GM18508 (cell line): ENCODE results near the gene TNNC2.
"Not testable (repeated sequence)": the region's sequence is repeated elsewhere in the genome, so short reads cannot be mapped to it uniquely, and the experiment has no call there.

Experiments
- ATAC-seq: cut with Tn5 transposase; IDR thresholded peaks from one replicate; pipeline ENCODE4 v1.9.1; 2021; ENCODE audit warnings: moderate number of reproducible peaks; ENCODE audit not compliant: insufficient read depth, unreplicated experiment

The TNNC2 gene

GRCh38 chr20:45850238-45850637 lies 23.1 kb upstream of the TNNC2 start:
- ATAC-seq = no peak

- no peak for ATAC-seq
Measured at GRCh38 chr20:45848969-45849582, 22.0 kb upstream of the TNNC2 start.

- ATAC-seq = no peak
Measured at GRCh38 chr20:45848421-45848820, 21.3 kb upstream of the TNNC2 start.

GRCh38 chr20:45845452-45845851 lies 18.3 kb upstream of the TNNC2 start:
- no peak for ATAC-seq

- no peak for ATAC-seq
Measured at GRCh38 chr20:45843506-45843905, 16.4 kb upstream of the TNNC2 start.

GRCh38 chr20:45842169-45842812 lies 15.2 kb upstream of the TNNC2 start:
- ATAC-seq = no peak

GRCh38 chr20:45841407-45842129 lies 14.5 kb upstream of the TNNC2 start:
- ATAC-seq = no peak

- ATAC-seq = no peak
Measured at GRCh38 chr20:45840700-45841198, 13.6 kb upstream of the TNNC2 start.

GRCh38 chr20:45836841-45837240 lies 9.7 kb upstream of the TNNC2 start:
- ATAC-seq = no peak

- ATAC-seq = no peak
Measured at GRCh38 chr20:45835825-45836224, 8.7 kb upstream of the TNNC2 start.

- ATAC-seq = no peak
Measured at GRCh38 chr20:45835329-45835765, 8.2 kb upstream of the TNNC2 start.

GRCh38 chr20:45834797-45835161 lies 7.7 kb upstream of the TNNC2 start:
- no peak for ATAC-seq

GRCh38 chr20:45833883-45834796 lies 7.0 kb upstream of the TNNC2 start:
- ATAC-seq = no peak

GRCh38 chr20:45833030-45833882 lies 6.1 kb upstream of the TNNC2 start, which contains the start of gene SNX21:
Gene SNX21 (plus strand): TSS chr20:45833799. CDS start chr20:45833920, 121 bp downstream.
- ATAC-seq = no peak

- no peak for ATAC-seq
Measured at GRCh38 chr20:45832619-45833018, 5.5 kb upstream of the TNNC2 start.

GRCh38 chr20:45829673-45830106 lies 2.6 kb upstream of the TNNC2 start:
- not testable (repeated sequence) for ATAC-seq

GRCh38 chr20:45828589-45828988 lies 1.5 kb upstream of the TNNC2 start:
- no peak for ATAC-seq

- no peak for ATAC-seq
Measured at GRCh38 chr20:45827712-45828111, 600 bp upstream of the TNNC2 start.

GRCh38 chr20:45826381-45827019 lies 612 bp downstream of the TNNC2 start:
- ATAC-seq = no peak
